IPS-20b (cell line): ENCODE data around the gene UTF1.

Experiments used
- H3K27ac ChIP-seq: one replicate; pipeline ENCODE4 v1.5.1; 2013; ENCODE audit warnings: low read length
- H3K27me3 ChIP-seq: 2 replicates; pipeline ENCODE4 v1.6.1; 2013; ENCODE audit warnings: mild to moderate bottlenecking, low read length, inconsistent platforms; ENCODE audit not compliant: insufficient read depth
- H3K36me3 ChIP-seq: 2 replicates; pipeline ENCODE4 v1.6.1; 2013; ENCODE audit warnings: low read depth, mild to moderate bottlenecking, inconsistent platforms, low read length, moderate library complexity; ENCODE audit not compliant: insufficient read depth
- H3K4me1 ChIP-seq: 2 replicates; pipeline ENCODE4 v1.6.1; 2013; ENCODE audit warnings: mild to moderate bottlenecking, control low read depth, inconsistent platforms, low read length, moderate library complexity; ENCODE audit not compliant: insufficient read depth
- H3K4me3 ChIP-seq: 2 replicates; pipeline ENCODE4 v1.5.1; 2013; ENCODE audit warnings: mild to moderate bottlenecking, low read length, inconsistent platforms
- H3K9ac ChIP-seq: 2 replicates; pipeline ENCODE4 v1.6.1; 2013; ENCODE audit warnings: low read depth, mild to moderate bottlenecking, inconsistent platforms, low read length, moderate library complexity
- H3K9me3 ChIP-seq: 2 replicates; pipeline ENCODE4 v1.6.1; 2013; ENCODE audit warnings: mild to moderate bottlenecking, low read depth, low read length, inconsistent platforms; ENCODE audit not compliant: insufficient read depth

The UTF1 gene

GRCh38 chr10:133267829-133268228, 37.8 kb downstream of the UTF1 start:
- no peaks in the 10 kb centered on the region for H3K4me1 ChIP-seq
- no peak overlapping the region for H3K9ac ChIP-seq
- H3K27me3 ChIP-seq, result peaks cover 11% of the 10 kb centered on the region
- H3K9me3 ChIP-seq, result no peaks in the 10 kb centered on the region
- H3K4me3 ChIP-seq, result no peak overlapping the region
- H3K27ac ChIP-seq, result no peak overlapping the region
- H3K36me3 ChIP-seq, result no peaks in the 10 kb centered on the region

GRCh38 chr10:133268532-133268931, 38.5 kb downstream of the UTF1 start:
- Histone ChIP-seq H3K4me1 (no peaks in the 10 kb centered on the region), H3K9me3 (no peaks in the 10 kb centered on the region), H3K36me3 (no peaks in the 10 kb centered on the region), H3K9ac (no peak overlapping the region), H3K27ac (no peak overlapping the region), H3K27me3 (peaks cover 4% of the 10 kb centered on the region; the same call in 1 of the 2 replicates), H3K4me3 (no peak overlapping the region)

- no peak overlapping the region for H3K4me3 ChIP-seq
- no peak overlapping the region for H3K9ac ChIP-seq
- no peaks in the 10 kb centered on the region for H3K36me3 ChIP-seq
- no peaks in the 10 kb centered on the region for H3K9me3 ChIP-seq
- H3K27me3 ChIP-seq, result no peaks in the 10 kb centered on the region
- no peaks in the 10 kb centered on the region for H3K4me1 ChIP-seq
- no peak overlapping the region for H3K27ac ChIP-seq
Observed at GRCh38 chr10:133269367-133269766, 39.4 kb downstream of the UTF1 start.

- H3K4me1 ChIP-seq, result no peaks in the 10 kb centered on the region
- no peaks in the 10 kb centered on the region for H3K9me3 ChIP-seq
- no peaks in the 10 kb centered on the region for H3K36me3 ChIP-seq
- no peak overlapping the region for H3K9ac ChIP-seq
- peaks cover 2% of the 10 kb centered on the region; the same call in 1 of the 2 replicates for H3K27me3 ChIP-seq
- H3K4me3 ChIP-seq, result no peak overlapping the region
- no peak overlapping the region for H3K27ac ChIP-seq
Observed at GRCh38 chr10:133270204-133270603, 40.2 kb downstream of the UTF1 start.

GRCh38 chr10:133270773-133271297, 40.8 kb downstream of the UTF1 start:
- no peaks in the 10 kb centered on the region for H3K9me3 ChIP-seq
- no peaks in the 10 kb centered on the region for H3K36me3 ChIP-seq
- no peak overlapping the region for H3K4me3 ChIP-seq
- H3K4me1 ChIP-seq, result no peaks in the 10 kb centered on the region
- H3K9ac ChIP-seq, result no peak overlapping the region
- no peak overlapping the region for H3K27ac ChIP-seq
- H3K27me3 ChIP-seq, result peaks cover 8% of the 10 kb centered on the region

- H3K9me3 ChIP-seq, result no peaks in the 10 kb centered on the region
- no peak overlapping the region for H3K4me3 ChIP-seq
- H3K36me3 ChIP-seq, result no peaks in the 10 kb centered on the region
- H3K27ac ChIP-seq, result no peak overlapping the region
- H3K4me1 ChIP-seq, result no peaks in the 10 kb centered on the region
- H3K9ac ChIP-seq, result no peak overlapping the region
- H3K27me3 ChIP-seq, result peaks cover 17% of the 10 kb centered on the region
Observed at GRCh38 chr10:133271521-133272300, 41.7 kb downstream of the UTF1 start.

- H3K9me3 ChIP-seq, result no peaks in the 10 kb centered on the region
- peaks cover 17% of the 10 kb centered on the region for H3K27me3 ChIP-seq
- no peak overlapping the region for H3K9ac ChIP-seq
- H3K36me3 ChIP-seq, result no peaks in the 10 kb centered on the region
- H3K4me3 ChIP-seq, result no peak overlapping the region
- H3K4me1 ChIP-seq, result no peaks in the 10 kb centered on the region
- no peak overlapping the region for H3K27ac ChIP-seq
Observed at GRCh38 chr10:133272301-133272963, 42.4 kb downstream of the UTF1 start.

GRCh38 chr10:133272964-133273420, 43.0 kb downstream of the UTF1 start:
- Histone ChIP-seq H3K4me1 (no peaks in the 10 kb centered on the region), H3K27ac (no peak overlapping the region), H3K27me3 (peaks cover 17% of the 10 kb centered on the region), H3K36me3 (no peaks in the 10 kb centered on the region), H3K9me3 (no peaks in the 10 kb centered on the region), H3K4me3 (no peak overlapping the region), H3K9ac (no peak overlapping the region)

GRCh38 chr10:133273534-133274143, 43.6 kb downstream of the UTF1 start:
- no peaks in the 10 kb centered on the region for H3K4me1 ChIP-seq
- H3K4me3 ChIP-seq, result no peak overlapping the region
- no peaks in the 10 kb centered on the region for H3K9me3 ChIP-seq
- no peak overlapping the region for H3K9ac ChIP-seq
- H3K27ac ChIP-seq, result no peak overlapping the region
- H3K36me3 ChIP-seq, result no peaks in the 10 kb centered on the region
- peaks cover 17% of the 10 kb centered on the region for H3K27me3 ChIP-seq

GRCh38 chr10:133274751-133275683, 45.0 kb downstream of the UTF1 start:
- peaks cover 17% of the 10 kb centered on the region for H3K27me3 ChIP-seq
- H3K9me3 ChIP-seq, result no peaks in the 10 kb centered on the region
- H3K36me3 ChIP-seq, result peaks cover 3% of the 10 kb centered on the region; the same call in 1 of the 2 replicates
- H3K4me1 ChIP-seq, result no peaks in the 10 kb centered on the region
- H3K27ac ChIP-seq, result no peak overlapping the region
- no peak overlapping the region for H3K4me3 ChIP-seq
- H3K9ac ChIP-seq, result no peak overlapping the region

- no peak overlapping the region for H3K27ac ChIP-seq
- no peak overlapping the region for H3K9ac ChIP-seq
- H3K9me3 ChIP-seq, result no peaks in the 10 kb centered on the region
- no peaks in the 10 kb centered on the region for H3K4me1 ChIP-seq
- peaks cover 17% of the 10 kb centered on the region for H3K27me3 ChIP-seq
- no peak overlapping the region for H3K4me3 ChIP-seq
- peaks cover 3% of the 10 kb centered on the region; the same call in 1 of the 2 replicates for H3K36me3 ChIP-seq
Observed at GRCh38 chr10:133275684-133276092, 45.7 kb downstream of the UTF1 start.
